MCF 10A (cell line): ENCODE results near the gene PLPPR5. TPM values are rescaled to one million over a fixed set of nuclear protein-coding genes. Genes with fewer than 3 reads are reported as not detected.

Source experiments
- BruUV-seq: library from RNA; stranded (reverse); fragments of 400-500 nt; replicated peaks from 2 replicates; lab custom pipeline; 2021; lab: Mats Ljungman, UMichigan
- CTCF ChIA-PET: fragments of 300-600 bp; sonication (Branson Sonifier 250); formaldehyde crosslinking; extraction: SDS; loops from one replicate; lab custom pipeline; 2021; ENCODE audit warnings: antibody characterized with exemption, inconsistent platforms; lab: Yijun Ruan, JAX
- POLR2A ChIA-PET: fragments of 300-600, 350-650 bp; sonication (Branson Sonifier 250); formaldehyde crosslinking; extraction: SDS; loops from one replicate; lab custom pipeline; 2020; ENCODE audit warnings: antibody characterized with exemption, inconsistent platforms; lab: Yijun Ruan, JAX
- DNase-seq: peaks from one replicate; pipeline ENCODE4 v3.0.0-alpha.2; 2018; ENCODE audit not compliant: unreplicated experiment
- H3K27ac Mint-ChIP-seq: one replicate; pipeline ENCODE4 v1.8.0; 2022; ENCODE audit warnings: mild to moderate bottlenecking, low read depth, mixed read lengths; ENCODE audit not compliant: unreplicated experiment
- H3K27me3 Mint-ChIP-seq: one replicate; pipeline ENCODE4 v1.8.0; 2022; ENCODE audit warnings: mixed read lengths; ENCODE audit not compliant: insufficient read depth, unreplicated experiment
- H3K36me3 Mint-ChIP-seq: one replicate; pipeline ENCODE4 v1.8.0; 2022; ENCODE audit warnings: mild to moderate bottlenecking, moderate library complexity, mixed read lengths; ENCODE audit not compliant: insufficient read depth, unreplicated experiment
- H3K4me1 Mint-ChIP-seq: one replicate; pipeline ENCODE4 v1.8.0; 2022; ENCODE audit warnings: mixed read lengths; ENCODE audit not compliant: insufficient read depth, unreplicated experiment
- H3K4me3 Mint-ChIP-seq: one replicate; pipeline ENCODE4 v1.8.0; 2022; ENCODE audit warnings: mild to moderate bottlenecking, moderate library complexity, mixed read lengths; ENCODE audit not compliant: unreplicated experiment
- H3K9me3 Mint-ChIP-seq: one replicate; pipeline ENCODE4 v1.8.0; 2022; ENCODE audit warnings: mixed read lengths; ENCODE audit not compliant: unreplicated experiment
- CTCF ChIP-seq: fragments of 200-600 bp; IDR thresholded peaks from one replicate; pipeline ENCODE4 v1.8.0; 2022; ENCODE audit warnings: antibody characterized with exemption, mild to moderate bottlenecking; ENCODE audit not compliant: unreplicated experiment
- intact Hi-C: fragments of 100-400 bp; cut with micrococcal nuclease; formaldehyde crosslinking; loops from 2 replicates; pipeline ENCODE4 v1.14.1; 2022
- total RNA-seq: library from RNA; stranded (reverse); gene quantifications from 2 replicates; pipeline ENCODE4 v1.2.3, GENCODE V29; 2022

Gene PLPPR5
- total RNA-seq, 1 experiment from 2014 or later, result not detected

DNA sequence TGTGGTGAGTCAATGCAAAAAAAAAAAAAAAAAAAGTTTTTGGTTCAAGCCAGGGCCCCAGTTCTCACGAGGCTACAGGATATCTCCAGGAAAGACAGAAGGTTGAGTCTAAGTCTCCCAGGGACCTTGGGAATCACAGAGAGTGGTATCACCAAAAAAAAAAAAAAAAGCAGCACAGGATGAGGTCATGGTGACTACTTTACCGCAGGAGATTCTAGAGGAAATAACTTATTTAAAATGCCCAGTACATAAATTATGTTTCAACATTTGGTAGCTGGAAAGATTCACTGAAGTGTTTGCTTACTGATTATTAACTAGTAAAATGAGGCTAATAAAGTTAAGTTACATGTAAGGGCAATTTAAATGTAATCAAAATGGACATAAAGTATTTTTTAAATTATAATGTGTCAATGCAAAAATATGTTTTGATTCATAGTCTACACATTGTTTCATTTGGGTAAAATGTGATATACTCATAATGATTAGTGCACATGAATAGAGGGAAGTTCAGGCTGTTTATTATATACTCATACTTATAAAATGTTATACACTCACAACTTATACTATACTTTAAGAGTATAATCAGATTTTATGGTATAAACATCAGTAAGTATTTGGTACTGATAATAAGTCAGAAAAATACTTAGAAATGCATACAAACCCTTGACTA, 84.1 kb downstream of the PLPPR5 start:
- Mint-ChIP-seq H3K9me3 (no peaks in the 10 kb centered on the region), H3K36me3 (no peaks in the 10 kb centered on the region), H3K4me3 (no peak overlapping the region), H3K27ac (no peak overlapping the region), H3K27me3 (no peaks in the 10 kb centered on the region), H3K4me1 (no peaks in the 10 kb centered on the region)
- BruUV-seq, result no TSS peak
- peak; percentile 10 for DNase-seq
- intact Hi-C loops, result no loop called here
- ChIA-PET CTCF (interaction anchor here (0.6 kb wide), 1 partner anchor 765 kb away, joined by 4 read pairs; no protein-coding TSS in a partner anchor), POLR2A (interaction anchor here (2.0 kb wide), 1 partner anchor 17 kb away, joined by 6 read pairs; no protein-coding TSS in a partner anchor)
- no peak for TF ChIP-seq CTCF

GRCh38 chr1:98919652-98920051, 85.0 kb downstream of the PLPPR5 start:
- no TSS peak for BruUV-seq
- CTCF ChIA-PET, result interaction anchor here (0.6 kb wide), 1 partner anchor 766 kb away, joined by 4 read pairs; no protein-coding TSS in a partner anchor
- intact Hi-C loops, result no loop called here

DNA sequence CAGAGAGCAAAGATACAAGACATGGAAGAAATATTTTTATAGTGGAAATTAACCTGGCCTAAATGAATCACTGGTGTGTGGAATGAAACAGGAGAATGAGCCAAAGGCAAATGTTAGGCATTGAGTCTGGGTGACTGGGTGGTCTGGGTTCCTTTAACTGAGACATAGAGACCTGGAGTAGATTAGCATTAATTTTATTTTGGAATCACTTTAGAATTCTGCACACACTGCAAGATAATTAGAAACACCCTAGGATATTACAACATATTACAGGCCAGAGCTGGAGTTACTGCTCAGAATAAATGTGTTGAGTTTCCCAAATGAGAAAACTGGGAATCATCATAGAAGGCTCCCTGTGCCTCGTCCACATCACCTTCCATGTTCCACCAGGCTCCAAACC, 85.5 kb downstream of the PLPPR5 start:
- ChIA-PET CTCF (no interaction called here), POLR2A (no interaction called here)
- no TSS peak for BruUV-seq
- Mint-ChIP-seq H3K27me3 (no peaks in the 10 kb centered on the region), H3K36me3 (no peaks in the 10 kb centered on the region), H3K4me1 (no peaks in the 10 kb centered on the region), H3K27ac (no peak overlapping the region), H3K9me3 (no peaks in the 10 kb centered on the region), H3K4me3 (no peak overlapping the region)
- intact Hi-C loops, result no loop called here
- no peak for TF ChIP-seq CTCF
- no peak for DNase-seq

More at GRCh38 chr1:98919652-98920051, 85.0 kb downstream of the PLPPR5 start:
- TF ChIP-seq CTCF, result no peak
- Mint-ChIP-seq H3K27ac (no peak overlapping the region), H3K36me3 (no peaks in the 10 kb centered on the region), H3K27me3 (no peaks in the 10 kb centered on the region), H3K9me3 (no peaks in the 10 kb centered on the region), H3K4me3 (no peak overlapping the region), H3K4me1 (no peaks in the 10 kb centered on the region)
- POLR2A ChIA-PET, result interaction anchor here (2.0 kb wide), 1 partner anchor 16 kb away, joined by 6 read pairs; no protein-coding TSS in a partner anchor
- no peak for DNase-seq

DNA sequence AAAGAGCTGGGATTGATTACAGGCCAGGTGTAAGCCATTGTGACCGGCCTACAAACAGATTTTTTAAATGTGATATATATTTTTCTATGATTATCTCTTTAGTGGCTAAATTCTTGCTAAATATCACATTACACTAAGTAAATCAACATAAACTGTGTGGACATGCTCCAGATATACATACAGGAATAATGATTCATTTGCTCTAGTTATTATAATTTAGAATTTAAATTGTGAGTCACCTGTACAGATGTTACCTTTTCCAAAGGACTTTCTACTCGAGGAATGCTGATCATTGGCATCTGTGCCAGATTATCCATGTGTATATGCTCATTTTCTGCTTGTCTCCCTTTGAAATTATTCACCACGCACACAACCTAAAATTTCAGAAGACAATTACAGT, 90.1 kb downstream of the PLPPR5 start:
- Mint-ChIP-seq H3K4me1 (no peaks in the 10 kb centered on the region), H3K36me3 (no peaks in the 10 kb centered on the region), H3K27ac (no peak overlapping the region), H3K27me3 (no peaks in the 10 kb centered on the region), H3K4me3 (no peak overlapping the region), H3K9me3 (no peaks in the 10 kb centered on the region)
- intact Hi-C loops, result no loop called here
- TF ChIP-seq CTCF, result no peak
- ChIA-PET CTCF (no interaction called here), POLR2A (interaction anchor here (1.2 kb wide), 1 partner anchor 10 kb away, joined by 3 read pairs; no protein-coding TSS in a partner anchor)
- no TSS peak for BruUV-seq
- no peak for DNase-seq
